H1 (cell line): ENCODE results near the gene IFITM2. TPM values are rescaled to one million over a fixed set of nuclear protein-coding genes. Genes with fewer than 3 reads are reported as not detected.
"Not testable (repeated sequence)": the region's sequence is repeated elsewhere in the genome, so short reads cannot be mapped to it uniquely, and the experiment has no call there.

ENCODE experiments used
- CTCF ChIA-PET: fragments of 300-600 bp; sonication (Branson Sonifier 250); formaldehyde crosslinking; loops from one replicate; lab custom pipeline; 2021; ENCODE audit not compliant: partially characterized antibody; lab: Charles Lee
- POLR2A ChIA-PET: fragments of 300-600 bp; sonication (Branson Sonifier 250); formaldehyde crosslinking; loops from one replicate; lab custom pipeline; 2021; ENCODE audit warnings: inconsistent platforms; ENCODE audit not compliant: partially characterized antibody; lab: Charles Lee
- DNase-seq, 2 experiments: peaks; one replicate each; pipeline versions ENCODE4 v3.0.0 to v3.0.0-alpha.2; 2010 to 2022; ENCODE audit warnings: low spot score in 2 of 2, low read depth in 1 of 2, mixed read lengths in 1 of 2
- FAIRE-seq: peaks from 2 replicates; lab custom pipeline; 2011; peaks lifted over from hg19 to GRCh38; lab: Jason Lieb, UNC
- H2AFZ ChIP-seq: 2 replicates; pipeline ENCODE4 v1.8.1; 2012; ENCODE audit warnings: low read length, inconsistent platforms
- H2AK5ac ChIP-seq: 2 replicates; pipeline ENCODE4 v1.6.1; 2013; ENCODE audit warnings: low read depth, low read length
- H2BK120ac ChIP-seq: replicated peaks from 2 replicates; pipeline ENCODE3; 2013; ENCODE audit warnings: low read depth, low read length, inconsistent platforms
- H2BK12ac ChIP-seq: 2 replicates; pipeline ENCODE4 v1.6.1; 2013; ENCODE audit warnings: low read depth, low read length
- H2BK15ac ChIP-seq: 2 replicates; pipeline ENCODE4 v1.6.1; 2013; ENCODE audit warnings: low read length
- H2BK20ac ChIP-seq: 2 replicates; pipeline ENCODE4 v1.6.1; 2013; ENCODE audit warnings: low read length
- H2BK5ac ChIP-seq: 2 replicates; pipeline ENCODE4 v1.6.1; 2013; ENCODE audit warnings: low read depth, low read length
- H3K14ac ChIP-seq: 2 replicates; pipeline ENCODE4 v1.6.1; 2013; ENCODE audit warnings: inconsistent platforms; ENCODE audit not compliant: insufficient read length
- H3K18ac ChIP-seq: 2 replicates; pipeline ENCODE4 v1.6.1; 2013; ENCODE audit warnings: low read length; ENCODE audit errors: extremely low read depth
- H3K23ac ChIP-seq: 2 replicates; pipeline ENCODE4 v1.6.1; 2013; ENCODE audit warnings: inconsistent platforms; ENCODE audit not compliant: insufficient read length
- H3K23me2 ChIP-seq: 2 replicates; pipeline ENCODE4 v1.6.1; 2013; ENCODE audit warnings: low read depth, low read length
- H3K27ac ChIP-seq: 2 replicates; pipeline ENCODE4 v1.6.1; 2011; ENCODE audit warnings: low read depth, low read length, inconsistent platforms
- H3K27me3 ChIP-seq, 4 experiments: replicated peaks in 1 of 4; 1 replicate in 1 of 4; 2 replicates in 3 of 4; pipeline versions ENCODE4 v1.6.1 to v1.8.1; 2011 to 2013; ENCODE audit warnings: low read length in 3 of 4, mild to moderate bottlenecking in 3 of 4, inconsistent platforms in 2 of 4, mixed read lengths in 2 of 4, moderate library complexity in 1 of 4; ENCODE audit not compliant: control insufficient read depth in 3 of 4, insufficient read depth in 3 of 4; ENCODE audit errors: extremely low read depth in 1 of 4
- H3K36me3 ChIP-seq, 4 experiments: 2 replicates each; pipeline versions ENCODE4 v1.6.1 to v1.8.1; 2011 to 2013; ENCODE audit warnings: mild to moderate bottlenecking in 4 of 4, low read length in 3 of 4, moderate library complexity in 2 of 4, control low read depth in 1 of 4, inconsistent platforms in 1 of 4; ENCODE audit not compliant: insufficient read depth in 4 of 4, control insufficient read depth in 2 of 4
- H3K4ac ChIP-seq: replicated peaks from 2 replicates; pipeline ENCODE3; 2013; ENCODE audit warnings: low read length, low read depth, mixed read lengths, inconsistent platforms; ENCODE audit not compliant: insufficient read length
- H3K4me1 ChIP-seq, 4 experiments: replicated peaks in 1 of 4; 1 replicate in 1 of 4; 2 replicates in 3 of 4; pipeline versions ENCODE4 v1.6.1 to v1.8.1; 2011 to 2013; ENCODE audit warnings: low read length in 3 of 4, inconsistent platforms in 2 of 4, mixed read lengths in 1 of 4; ENCODE audit not compliant: insufficient read depth in 4 of 4, control insufficient read depth in 3 of 4
- H3K4me2 ChIP-seq, 2 experiments: 2 replicates each; pipeline versions ENCODE4 v1.6.1 to v1.8.1; 2011 to 2013; ENCODE audit warnings: low read depth in 2 of 2, low read length in 2 of 2, control low read depth in 1 of 2, inconsistent platforms in 1 of 2, mild to moderate bottlenecking in 1 of 2; ENCODE audit not compliant: insufficient read depth in 1 of 2
- H3K4me3 ChIP-seq, 4 experiments: fragments of 200-600, 300-600 bp in 1 of 4; sonication (generic), shearing (Covaris generic), sonication (Bioruptor Twin) in 1 of 4; 2 replicates each; pipeline versions ENCODE4 v1.5.1 to v1.8.1; 2011 to 2016; ENCODE audit warnings: low read length in 4 of 4, low read depth in 3 of 4, control low read depth in 2 of 4, inconsistent platforms in 2 of 4, mild to moderate bottlenecking in 2 of 4, mixed read lengths in 1 of 4, moderate library complexity in 1 of 4; ENCODE audit not compliant: insufficient read depth in 2 of 4; ENCODE audit errors: extremely low read depth in 1 of 4
- H3K56ac ChIP-seq: replicated peaks from 2 replicates; pipeline ENCODE3; 2013; ENCODE audit warnings: low read depth, mild to moderate bottlenecking, mixed read lengths, low read length, inconsistent platforms; ENCODE audit not compliant: insufficient read length
- H3K79me1 ChIP-seq: 2 replicates; pipeline ENCODE4 v1.6.1; 2013; ENCODE audit warnings: low read depth, low read length, control low read depth
- H3K79me2 ChIP-seq, 2 experiments: 2 replicates each; pipeline versions ENCODE4 v1.6.1 to v1.8.1; 2012 to 2013; ENCODE audit warnings: low read length in 2 of 2, mild to moderate bottlenecking in 2 of 2, inconsistent platforms in 1 of 2; ENCODE audit not compliant: insufficient read depth in 2 of 2, control insufficient read depth in 1 of 2
- H3K9ac ChIP-seq, 4 experiments: replicated peaks in 1 of 4; 1 replicate in 1 of 4; 2 replicates in 3 of 4; pipeline versions ENCODE4 v1.6.1 to v1.8.1; 2011 to 2013; ENCODE audit warnings: low read depth in 3 of 4, low read length in 3 of 4, control low read depth in 2 of 4, mild to moderate bottlenecking in 2 of 4, moderate library complexity in 2 of 4, inconsistent platforms in 1 of 4; ENCODE audit errors: extremely low read depth in 1 of 4
- H3K9me3 ChIP-seq, 2 experiments: 2 replicates each; pipeline versions ENCODE4 v1.6.1 to v1.8.1; 2012 to 2013; ENCODE audit warnings: mild to moderate bottlenecking in 2 of 2, moderate library complexity in 2 of 2, control low read depth in 1 of 2, inconsistent platforms in 1 of 2, low read depth in 1 of 2, low read length in 1 of 2, mixed read lengths in 1 of 2; ENCODE audit not compliant: insufficient read depth in 2 of 2
- H4K20me1 ChIP-seq, 2 experiments: replicated peaks in 1 of 2; 2 replicates each; pipeline versions ENCODE3 to v1.8.1; 2011 to 2013; ENCODE audit warnings: inconsistent platforms in 2 of 2, low read length in 2 of 2, mild to moderate bottlenecking in 1 of 2; ENCODE audit not compliant: insufficient read depth in 2 of 2, control insufficient read depth in 1 of 2
- H4K5ac ChIP-seq: 2 replicates; pipeline ENCODE4 v1.6.1; 2013; ENCODE audit warnings: low read length, low read depth, mixed read lengths, inconsistent platforms; ENCODE audit not compliant: insufficient read length
- H4K8ac ChIP-seq: 2 replicates; pipeline ENCODE4 v1.8.0; 2013; ENCODE audit warnings: mild to moderate bottlenecking, moderate library complexity, low read length, inconsistent platforms; ENCODE audit not compliant: insufficient read depth; ENCODE audit errors: extremely low read depth
- H4K91ac ChIP-seq: replicated peaks from 2 replicates; pipeline ENCODE3; 2013; ENCODE audit warnings: low read length, mixed read lengths, inconsistent platforms; ENCODE audit not compliant: insufficient read length
- RAD21 ChIP-seq, 2 experiments: IDR thresholded peaks in 1 of 2; conservative IDR thresholded peaks in 1 of 2; 2 replicates each; pipeline ENCODE4 v1.6.1; 2011; ENCODE audit warnings: low read depth in 2 of 2, low read length in 2 of 2, improper control_type of control experiment in 1 of 2, inconsistent platforms in 1 of 2, mild to moderate bottlenecking in 1 of 2, moderate library complexity in 1 of 2
- SIN3A ChIP-seq, 2 experiments: IDR thresholded peaks in 1 of 2; conservative IDR thresholded peaks in 1 of 2; 2 replicates each; pipeline ENCODE4 v1.6.1; 2011 to 2012; ENCODE audit warnings: low read length in 2 of 2, improper control_type of control experiment in 1 of 2, low read depth in 1 of 2, mild to moderate bottlenecking in 1 of 2
- SIX5 ChIP-seq: IDR thresholded peaks from 2 replicates; pipeline ENCODE4 v1.6.1; 2011; ENCODE audit warnings: mild to moderate bottlenecking, low read depth, low read length
- TAF1 ChIP-seq: IDR thresholded peaks from 2 replicates; pipeline ENCODE4 v1.6.1; 2011; ENCODE audit warnings: mild to moderate bottlenecking, low read depth, low read length
- TBP ChIP-seq: IDR thresholded peaks from 2 replicates; pipeline ENCODE4 v1.6.1; 2011; ENCODE audit warnings: low read depth, low read length, improper control_type of control experiment
- TEAD4 ChIP-seq: IDR thresholded peaks from 2 replicates; pipeline ENCODE4 v1.6.1; 2012; ENCODE audit warnings: low read depth, low read length, inconsistent platforms, mixed read lengths
- WGBS, 2 experiments: shearing (Covaris generic) in 1 of 2; methylation state at CpG; one replicate each; pipeline versions ENCODE4 v1.1.6 to v1.1.7; 2013 to 2015; ENCODE audit warnings: low lambda C conversion rate in 2 of 2, mixed read lengths in 2 of 2, inconsistent platforms in 1 of 2, low coverage in 1 of 2, missing lambda C conversion rate in 1 of 2; ENCODE audit not compliant: insufficient replicate concordance in 2 of 2, insufficient coverage in 1 of 2, insufficient read length in 1 of 2; ENCODE audit errors: extremely low coverage in 1 of 2, missing lambda C conversion rate in 1 of 2; 5-methylcytosine and 5-hydroxymethylcytosine counted together
- long read RNA-seq, 2 experiments: library from RNA in 1 of 2; library from capped mRNA in 1 of 2; stranded (forward); transcript quantifications; one replicate each; pipeline ENCODE4 v2.0.0, GENCODE V29; 2021; ENCODE audit warnings: inconsistent platforms in 1 of 2
- polyA minus RNA-seq, 3 experiments: library from RNA; depleted of rRNA, polyadenylated mRNA; stranded (reverse); fragments of >200 nt; gene quantifications; 1 replicate in 2 of 3; 2 replicates in 1 of 3; pipeline ENCODE4 v1.2.3, GENCODE V29; 2011
- polyA plus RNA-seq, 7 experiments: library from polyadenylated mRNA; depleted of rRNA in 3 of 7; stranded (reverse) in 5 of 7; unstranded in 2 of 7; fragments of >200 nt in 5 of 7; fragments of 200-250 nt in 2 of 7; gene quantifications; 1 replicate in 5 of 7; 2 replicates in 1 of 7; 4 replicates in 1 of 7; pipeline versions ENCODE4 v1.2.1 to v1.2.3, GENCODE V29; 2011 to 2013; ENCODE audit warnings: missing spikeins in 2 of 7, mixed read lengths in 2 of 7
- total RNA-seq: library from RNA; stranded (reverse); fragmentation: NEBNext Ultra II Directional; extraction: Animal tissue kit (Norgen Biotek cat#: 25700); gene quantifications from 2 replicates; pipeline ENCODE4 v1.2.1, GENCODE V29; 2021

Gene IFITM2
- total RNA-seq = 363 and 399 TPM in 2 replicates
- polyA plus RNA-seq (2011; rRNA removed) = 764 and 902 TPM in 2 replicates
- 381 TPM for polyA plus RNA-seq (2011; cell fraction: cytosol; rRNA removed)
- 326 TPM for polyA plus RNA-seq (2011; cell fraction: nucleus; rRNA removed)
- polyA plus RNA-seq (2012, experiment 1 of 2) = 487 to 716 TPM (median 624 TPM) in 4 replicates
- polyA plus RNA-seq (2012, experiment 2 of 2) = 666 TPM
- 1,170 TPM for polyA plus RNA-seq (2013, experiment 1 of 2)
- polyA plus RNA-seq (2013, experiment 2 of 2) = 1,490 TPM
- polyA minus RNA-seq (2011; rRNA and poly(A)+ RNA removed) = 220 and 246 TPM in 2 replicates
- polyA minus RNA-seq (2011; cell fraction: cytosol; rRNA and poly(A)+ RNA removed) = 86.5 TPM
- 58.9 TPM for polyA minus RNA-seq (2011; cell fraction: nucleus; rRNA and poly(A)+ RNA removed)
- long read RNA-seq, experiment 1, transcript IFITM2-206 (2 exons, 892 nt) = major isoform, 242 of 303 reads
- long read RNA-seq, experiment 1, partial matches to known transcripts = 24 of 303 reads
- long read RNA-seq, experiment 1, other reads (novel, unspliced or antisense) = 36 of 303 reads
- long read RNA-seq, experiment 2, partial matches to known transcripts = 0 of 7 reads
- long read RNA-seq, experiment 2, other reads (novel, unspliced or antisense) = 3 of 7 reads

DNA sequence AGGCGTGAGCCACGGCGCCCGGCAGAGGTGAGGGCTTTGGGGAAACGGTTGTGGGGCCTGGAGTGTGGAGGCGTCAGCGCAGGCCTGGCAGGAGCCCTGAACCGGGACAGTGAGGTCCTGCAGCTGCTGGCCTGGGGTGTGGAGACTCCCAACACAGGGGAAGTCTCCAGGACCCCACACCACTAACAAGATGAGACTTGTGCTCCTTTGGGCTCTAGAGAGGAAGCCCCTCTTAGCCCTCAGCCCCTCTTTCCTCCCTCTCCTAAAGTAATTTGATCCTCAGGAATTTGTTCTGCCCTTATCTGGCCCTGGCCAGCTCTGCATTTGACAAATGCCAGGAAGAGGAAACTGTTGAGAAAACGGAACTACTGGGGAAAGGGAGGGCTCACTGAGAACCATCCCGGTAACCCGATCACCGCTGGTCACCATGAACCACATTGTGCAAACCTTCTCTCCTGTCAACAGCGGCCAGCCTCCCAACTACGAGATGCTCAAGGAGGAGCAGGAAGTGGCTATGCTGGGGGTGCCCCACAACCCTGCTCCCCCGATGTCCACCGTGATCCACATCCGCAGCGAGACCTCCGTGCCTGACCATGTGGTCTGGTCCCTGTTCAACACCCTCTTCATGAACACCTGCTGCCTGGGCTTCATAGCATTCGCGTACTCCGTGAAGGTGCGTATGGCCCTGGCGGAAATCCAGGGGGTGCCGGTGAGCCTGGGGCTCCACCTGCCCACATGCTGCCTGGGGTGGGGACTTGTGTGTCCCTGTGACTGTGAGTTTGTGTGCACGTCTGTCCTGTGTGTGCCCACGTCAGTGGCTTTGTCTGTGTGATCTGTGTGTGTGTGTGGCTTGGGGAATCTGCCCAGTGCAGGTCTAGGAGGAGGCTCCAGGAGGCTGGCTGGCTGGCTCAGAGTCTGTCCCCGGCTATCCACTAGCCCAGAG is at the start of gene IFITM2:
Gene IFITM2, plus strand, starts transcription at position 51 of the 943 bp plus-strand sequence. Its CDS starts 377 bp downstream, at position 428.
- Histone ChIP-seq H2BK20ac (peak within 1 kb of the TSS; percentile 100), H3K4me3 (peak within 1 kb of the TSS; percentile 41 to 55 (median 47)), H4K8ac (peak within 1 kb of the TSS; percentile 73), H2BK12ac (peak within 1 kb of the TSS; percentile 99), H4K91ac (peak within 1 kb of the TSS; percentile 71), H2AK5ac (peak within 1 kb of the TSS; percentile 86; the same call in 1 of the 2 replicates), H2BK120ac (peak within 1 kb of the TSS; percentile 97), H2BK5ac (peak within 1 kb of the TSS; percentile 96; the same call in 1 of the 2 replicates), H3K9ac (peak within 1 kb of the TSS in 1 of 4 experiments; percentile 38; a peak in 1 of 7 replicates), H3K4me1 (peaks cover 14 to 45% (median 35%) of the 10 kb centered on the region in 4 experiments), H3K56ac (peak within 1 kb of the TSS; percentile 64), H3K27ac (0 out of 2 replicates have a peak within 1 kb of the TSS, but pooled peaks have one; percentile 29), H3K18ac (peak within 1 kb of the TSS; percentile 99), H3K4me2 (peak within 1 kb of the TSS; percentile 56 to 64), H3K4ac (peak within 1 kb of the TSS; percentile 73), H2BK15ac (peak within 1 kb of the TSS; percentile 75; the same call in 1 of the 2 replicates)
- WGBS, 2 experiments = 54% methylated on average over 20 of the region's 28 CpGs; no CpG with 5 or more reads in 1 of the 2 experiments
- not testable (repeated sequence) for H3K79me1 ChIP-seq, H4K20me1 ChIP-seq, H3K14ac ChIP-seq, H3K23me2 ChIP-seq, H3K27me3 ChIP-seq, FAIRE-seq, DNase-seq, H3K36me3 ChIP-seq, H3K23ac ChIP-seq, H2AFZ ChIP-seq, H3K9me3 ChIP-seq, H4K5ac ChIP-seq, H3K79me2 ChIP-seq
- CTCF ChIA-PET = interaction anchor here (0.8 to 6.1 kb wide), 8 partner anchors 9 to 57 kb away, joined by 3 to 52 read pairs (median 6); no protein-coding TSS in a partner anchor
- POLR2A ChIA-PET = interaction anchor here (0.6 to 5.2 kb wide), 8 partner anchors 8 to 140 kb away, joined by 3 to 33 read pairs (median 6); partner anchors contain the start of gene IFITM5
- TF ChIP-seq TAF1 = 0 out of 2 replicates have a peak, but pooled peaks have one; percentile 35
- TF ChIP-seq RAD21 (IDR thresholded peaks at IDR 0.05 in 1 of 2, conservative IDR thresholded peaks at IDR 0.05 in 1 of 2; ENCODE audit: low read depth in 2 of 2, low read length in 2 of 2) = 0 out of 4 replicates have a peak, but pooled peaks of 1 of the 2 experiments have one; percentile 6
- 0 out of 4 replicates have a peak, but pooled peaks of 1 of the 2 experiments have one; percentile 40 for TF ChIP-seq SIN3A (conservative IDR thresholded peaks at IDR 0.05 in 1 of 2, IDR thresholded peaks at IDR 0.05 in 1 of 2; ENCODE audit: low read depth in 1 of 2, low read length in 2 of 2)
- peak; percentile 64; the same call in 1 of the 2 replicates for TF ChIP-seq TEAD4
- TF ChIP-seq SIX5 = 0 out of 2 replicates have a peak, but pooled peaks have one; percentile 16
- TF ChIP-seq TBP = peak; percentile 24; the same call in 1 of the 2 replicates
